ENCODE results near the gene HDAC7.
"Not testable (repeated sequence)": the region's sequence is repeated elsewhere in the genome, so short reads cannot be mapped to it uniquely, and the experiment has no call there.

Gene HDAC7

GRCh38 chr12:47812797-47813510 lies 6.7 kb downstream of the HDAC7 start:
- peak; percentile 93 for DNase-seq (ENCODE audit: extremely low spot score)
- TF ChIP-seq CTCF (IDR thresholded peaks at IDR 0.05; ENCODE audit: control extremely low read depth, extremely low read depth, low read depth, missing control alignments) = no peak
- ChIA-PET POLR2A (interaction anchor here (1.3 to 2.2 kb wide), 2 partner anchors 19 to 20 kb away, joined by 3 to 12 read pairs; no protein-coding TSS in a partner anchor), CTCF (interaction anchor here (1.1 to 31.1 kb wide), 16 partner anchors 8 to 97 kb away, joined by 3 to 685 read pairs (median 4); partner anchors contain the start of gene RAPGEF3)

GRCh38 chr12:47811581-47812484 lies 7.9 kb downstream of the HDAC7 start:
- ChIA-PET CTCF (interaction anchor here (0.6 to 31.1 kb wide), 12 partner anchors 10 to 96 kb away, joined by 3 to 685 read pairs (median 4); partner anchors contain the start of gene RAPGEF3), POLR2A (interaction anchor here (0.5 to 2.2 kb wide), 3 partner anchors 20 to 310 kb away, joined by 3 to 12 read pairs (median 3); no protein-coding TSS in a partner anchor)
- no peak for TF ChIP-seq CTCF (IDR thresholded peaks at IDR 0.05; ENCODE audit: control extremely low read depth, extremely low read depth, low read depth, missing control alignments)
- DNase-seq (ENCODE audit: extremely low spot score) = no peak

- TF ChIP-seq CTCF (IDR thresholded peaks at IDR 0.05; ENCODE audit: control extremely low read depth, extremely low read depth, low read depth, missing control alignments) = no peak
- ChIA-PET CTCF (interaction anchor here (2.0 to 31.1 kb wide), 3 partner anchors 13 to 69 kb away, joined by 14 to 685 read pairs (median 21); no protein-coding TSS in a partner anchor), POLR2A (no interaction called here)
- DNase-seq (ENCODE audit: extremely low spot score) = no peak
Observed at GRCh38 chr12:47811072-47811396, 8.7 kb downstream of the HDAC7 start.

GRCh38 chr12:47809518-47809917 lies 10.2 kb downstream of the HDAC7 start:
- CTCF ChIA-PET = interaction anchor here (1.0 to 31.1 kb wide), 6 partner anchors 12 to 55 kb away, joined by 3 to 685 read pairs (median 12); no protein-coding TSS in a partner anchor
- POLR2A ChIA-PET; DNase-seq (ENCODE audit: extremely low spot score): not testable (repeated sequence)

GRCh38 chr12:47808574-47809365 lies 10.9 kb downstream of the HDAC7 start:
- ChIA-PET CTCF (interaction anchor here (0.7 to 31.1 kb wide), 20 partner anchors 10 to 155 kb away, joined by 3 to 685 read pairs (median 5); partner anchors contain the start of genes HDAC7, RAPGEF3, SLC48A1 and TMEM106C), POLR2A (no interaction called here)
- DNase-seq (ENCODE audit: extremely low spot score) = no peak
- peak; percentile 12 for TF ChIP-seq CTCF (IDR thresholded peaks at IDR 0.05; ENCODE audit: control extremely low read depth, extremely low read depth, low read depth, missing control alignments)

GRCh38 chr12:47808050-47808449 lies 11.7 kb downstream of the HDAC7 start:
- ChIA-PET CTCF (interaction anchor here (0.7 to 31.1 kb wide), 21 partner anchors 10 to 155 kb away, joined by 3 to 685 read pairs (median 5); partner anchors contain the start of genes HDAC7, RAPGEF3, SLC48A1 and TMEM106C), POLR2A (no interaction called here)
- no peak for TF ChIP-seq CTCF (IDR thresholded peaks at IDR 0.05; ENCODE audit: control extremely low read depth, extremely low read depth, low read depth, missing control alignments)
- peak; percentile 62 for DNase-seq (ENCODE audit: extremely low spot score)

All from GM10248 (cell line).